ENCODE results near the gene AGFG2.

The AGFG2 gene

GRCh38 chr7:100604028-100604975 is 65.3 kb downstream of the AGFG2 start (continued):
- TF ChIP-seq ZSCAN18 (tag by site-specific recombination; IDR thresholded peaks at IDR 0.05) (no peak), WT1 (tag by site-specific recombination; IDR thresholded peaks at IDR 0.05) (peak; percentile 27; the same call in 1 of the 2 replicates), ZNF324 (tag by site-specific recombination; IDR thresholded peaks at IDR 0.05) (0 out of 2 replicates have a peak, but pooled peaks have one; percentile 16), ZNF2 (tag by site-specific recombination; IDR thresholded peaks at IDR 0.05) (0 out of 2 replicates have a peak, but pooled peaks have one; percentile 17)

GRCh38 chr7:100604976-100605911 is 66.2 kb downstream of the AGFG2 start:
- peaks cover 17% of the 10 kb centered on the region for H3K4me1 ChIP-seq (ENCODE audit: control insufficient read depth, insufficient read depth, low read length)
- H3K27ac ChIP-seq (ENCODE audit: extremely low read depth, low read depth, low read length), result no peak overlapping the region; the same call in 1 of the 2 replicates
- CTCF ChIA-PET, result interaction anchor here (0.6 to 1.3 kb wide), 6 partner anchors 18 to 160 kb away, joined by 3 to 4 read pairs (median 3); partner anchors contain the start of gene GIGYF1
- POLR2A ChIA-PET, result interaction anchor here (1.0 to 3.3 kb wide), 2 partner anchors 19 to 100 kb away, joined by 3 to 15 read pairs; partner anchors contain the start of genes FBXO24, LRCH4 and POP7
- H3K4me3 ChIP-seq (ENCODE audit: low read depth, low read length), result peak overlapping the region; percentile 48
- no peaks in the 10 kb centered on the region for H3K9me3 ChIP-seq (ENCODE audit: control insufficient read depth, insufficient read depth, low read depth, low read length)
- H3K36me3 ChIP-seq (ENCODE audit: control insufficient read depth in 2 of 2, insufficient read depth in 1 of 2, low read length in 2 of 2), result peaks cover 0 to 3% of the 10 kb centered on the region in 2 experiments; a peak in 1 of 3 replicates
- TF ChIP-seq KLF16 (tag by site-specific recombination; IDR thresholded peaks at IDR 0.05), result 0 out of 2 replicates have a peak, but pooled peaks have one; percentile 8
- no peak for TF ChIP-seq ZNF830 (tag by site-specific recombination; IDR thresholded peaks at IDR 0.05; ENCODE audit: low read depth)

GRCh38 chr7:100606313-100606712 is 67.3 kb downstream of the AGFG2 start:
- no peak for TF ChIP-seq ZNF350 (tag by site-specific recombination; IDR thresholded peaks at IDR 0.05)
- TF ChIP-seq KLF1 (tag by site-specific recombination; IDR thresholded peaks at IDR 0.05), result no peak
- TF ChIP-seq ZNF473 (tag by site-specific recombination; IDR thresholded peaks at IDR 0.05), result no peak
- TF ChIP-seq ZNF23 (tag by site-specific recombination; IDR thresholded peaks at IDR 0.05; ENCODE audit: borderline replicate concordance), result no peak
- TF ChIP-seq HOXD13 (CRISPR knock-in tag; IDR thresholded peaks at IDR 0.05; ENCODE audit: borderline replicate concordance), result no peak
- TF ChIP-seq MEIS1 (CRISPR knock-in tag; IDR thresholded peaks at IDR 0.05; ENCODE audit: borderline replicate concordance), result no peak
- TF ChIP-seq HOXA7 (CRISPR knock-in tag; IDR thresholded peaks at IDR 0.05; ENCODE audit: borderline replicate concordance), result no peak
- TF ChIP-seq ZNF184 (tag by site-specific recombination; IDR thresholded peaks at IDR 0.05), result no peak
- no peak for TF ChIP-seq ZNF48 (tag by site-specific recombination; IDR thresholded peaks at IDR 0.05)
- no peak for TF ChIP-seq ZSCAN16 (tag by site-specific recombination; IDR thresholded peaks at IDR 0.05)
- TF ChIP-seq SCRT2 (tag by site-specific recombination; IDR thresholded peaks at IDR 0.05), result no peak
- no peak for TF ChIP-seq ZNF571 (tag by site-specific recombination; IDR thresholded peaks at IDR 0.05)
- POLR2A ChIA-PET, result interaction anchor here (3.3 kb wide), 1 partner anchor 20 kb away, joined by 15 read pairs; the partner anchor contains the start of genes FBXO24 and LRCH4
- H3K36me3 ChIP-seq (ENCODE audit: control insufficient read depth in 2 of 2, insufficient read depth in 1 of 2, low read length in 2 of 2), result peaks cover 0 to 3% of the 10 kb centered on the region in 2 experiments; a peak in 1 of 3 replicates
- H3K27ac ChIP-seq (ENCODE audit: extremely low read depth, low read depth, low read length), result no peak overlapping the region
- no peaks in the 10 kb centered on the region for H3K9me3 ChIP-seq (ENCODE audit: control insufficient read depth, insufficient read depth, low read depth, low read length)
- no peak overlapping the region for H3K4me3 ChIP-seq (ENCODE audit: low read depth, low read length)
- H3K4me1 ChIP-seq (ENCODE audit: control insufficient read depth, insufficient read depth, low read length), result peaks cover 17% of the 10 kb centered on the region
- CTCF ChIA-PET, result interaction anchor here (0.6 to 0.7 kb wide), 2 partner anchors 42 to 468 kb away, joined by 3 read pairs; no protein-coding TSS in a partner anchor
